ENCODE measurements around the gene WWOX.

DNA sequence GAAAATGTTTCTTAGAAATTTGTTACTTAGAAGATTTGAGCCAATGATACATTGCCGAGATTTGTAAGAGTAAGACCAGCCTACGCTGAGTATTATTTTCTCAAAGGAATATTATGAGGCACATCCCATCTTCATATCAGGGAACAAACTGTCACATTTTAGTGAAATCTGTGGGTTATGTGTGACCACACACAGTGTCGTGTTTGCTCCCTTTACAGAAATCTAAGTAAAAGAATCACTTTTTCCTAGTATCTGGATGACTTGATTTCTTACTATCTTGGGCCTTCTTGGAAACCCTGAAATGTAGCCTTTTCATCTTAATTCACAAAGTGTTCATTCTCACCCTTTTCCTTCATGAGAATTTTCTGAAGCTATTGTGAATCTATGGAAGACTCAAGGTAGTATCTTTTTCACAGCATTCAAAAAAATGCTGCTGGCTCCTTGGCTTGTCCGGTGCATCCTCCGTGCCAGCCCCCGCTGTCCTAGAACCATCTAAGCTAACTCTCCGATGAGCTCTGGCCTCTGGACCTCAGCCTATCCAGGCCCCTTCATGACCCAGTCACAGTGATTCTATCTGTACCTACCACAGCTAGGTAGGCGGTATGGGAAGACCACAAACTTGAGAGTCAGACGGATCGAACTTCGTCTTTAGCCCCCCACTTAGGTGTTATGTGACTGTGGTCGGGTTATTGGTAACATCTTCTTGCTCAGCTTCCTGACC is 976.8 kb downstream of the WWOX start:
- TF ChIP-seq POLR2A (IDR thresholded peaks at IDR 0.05) (no peak), POLR2AphosphoS5 (IDR thresholded peaks at IDR 0.05) (no peak)
- TF ChIP-seq, protein P1, sequence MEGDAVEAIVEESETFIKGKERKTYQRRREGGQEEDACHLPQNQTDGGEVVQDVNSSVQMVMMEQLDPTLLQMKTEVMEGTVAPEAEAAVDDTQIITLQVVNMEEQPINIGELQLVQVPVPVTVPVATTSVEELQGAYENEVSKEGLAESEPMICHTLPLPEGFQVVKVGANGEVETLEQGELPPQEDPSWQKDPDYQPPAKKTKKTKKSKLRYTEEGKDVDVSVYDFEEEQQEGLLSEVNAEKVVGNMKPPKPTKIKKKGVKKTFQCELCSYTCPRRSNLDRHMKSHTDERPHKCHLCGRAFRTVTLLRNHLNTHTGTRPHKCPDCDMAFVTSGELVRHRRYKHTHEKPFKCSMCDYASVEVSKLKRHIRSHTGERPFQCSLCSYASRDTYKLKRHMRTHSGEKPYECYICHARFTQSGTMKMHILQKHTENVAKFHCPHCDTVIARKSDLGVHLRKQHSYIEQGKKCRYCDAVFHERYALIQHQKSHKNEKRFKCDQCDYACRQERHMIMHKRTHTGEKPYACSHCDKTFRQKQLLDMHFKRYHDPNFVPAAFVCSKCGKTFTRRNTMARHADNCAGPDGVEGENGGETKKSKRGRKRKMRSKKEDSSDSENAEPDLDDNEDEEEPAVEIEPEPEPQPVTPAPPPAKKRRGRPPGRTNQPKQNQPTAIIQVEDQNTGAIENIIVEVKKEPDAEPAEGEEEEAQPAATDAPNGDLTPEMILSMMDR (IDR thresholded peaks at IDR 0.05 in 8 of 11, conservative IDR thresholded peaks at IDR 0.05 in 3 of 11): no peak
